Body of pancreas (tissue), 4 donors: ENCODE results near the gene AMBN. TPM values are rescaled to one million over a fixed set of nuclear protein-coding genes. Genes with fewer than 3 reads are reported as not detected.
A peak's percentile ranks its signal among the peaks of the same experiment; 100 is the strongest.

Experiments
- ATAC-seq: fragments of 150-250 bp; one replicate; pipeline ENCODE4 v1.9.1; 2016
- DNase-seq, 4 donors: peaks; one replicate each; pipeline ENCODE4 v3.0.0-alpha.2; 2019
- H3K27ac ChIP-seq, 4 donors: fragments of 200-600 bp; sonication (generic); 1 replicate in 3 of 4; 2 replicates in 1 of 4; pipeline versions ENCODE4 v1.5.1 to v1.6.1; 2016 to 2019; ENCODE audit warnings: mild to moderate bottlenecking in 1 of 4, mixed read lengths in 1 of 4, moderate library complexity in 1 of 4
- H3K27me3 ChIP-seq, 2 donors: fragments of 200-600 bp; sonication (generic); one replicate each; pipeline ENCODE4 v1.6.0; 2016; ENCODE audit warnings: mild to moderate bottlenecking in 1 of 2
- H3K36me3 ChIP-seq, 2 donors: fragments of 200-600 bp; sonication (generic); replicated peaks in 1 of 2; 2 replicates each; pipeline ENCODE4 v1.5.1; 2016; ENCODE audit warnings: low read depth in 2 of 2; ENCODE audit not compliant: insufficient read depth in 1 of 2
- H3K4me1 ChIP-seq: fragments of 200-600 bp; sonication (generic); one replicate; pipeline ENCODE4 v1.6.0; 2016
- H3K4me3 ChIP-seq, 2 donors: fragments of 200-600 bp; sonication (generic); 1 replicate in 1 of 2; 2 replicates in 1 of 2; pipeline ENCODE4 v1.5.1; 2016 to 2019
- H3K9me3 ChIP-seq, 3 donors: fragments of 200-600 bp; sonication (generic); 1 replicate in 2 of 3; 2 replicates in 1 of 3; pipeline ENCODE4 v1.5.1; 2016
- POLR2A ChIP-seq, 3 donors: fragments of 450-650 bp; IDR thresholded peaks; one replicate each; pipeline ENCODE4 v1.6.1; 2016; ENCODE audit warnings: antibody characterized with exemption in 3 of 3, mild to moderate bottlenecking in 2 of 3
- WGBS, 2 donors: methylation state at CpG; one replicate each; pipeline ENCODE4 v1.1.5; 2017; 5-methylcytosine and 5-hydroxymethylcytosine counted together
- intact Hi-C: fragments of 100-400 bp; cut with DNase I; formaldehyde crosslinking; loops from one replicate; pipeline ENCODE4 v1.15.1; 2023
- total RNA-seq, 2 donors: library from RNA; depleted of rRNA; stranded (reverse); fragments of >200 nt; gene quantifications; one replicate each; pipeline ENCODE4 v1.1.0, GENCODE V29; 2016
- TF ChIP-seq, protein P1 (sequence below), 7 experiments: fragments of 450-650 bp in 4 of 7; fragments of 200-600 bp in 3 of 7; sonication (generic) in 3 of 7; IDR thresholded peaks; one replicate each; pipeline ENCODE4 v1.5.1; 2016 to 2019; ENCODE audit warnings: antibody characterized with exemption in 7 of 7

The AMBN gene
- total RNA-seq, 2 donors from 2014 or later = not detected

DNA sequence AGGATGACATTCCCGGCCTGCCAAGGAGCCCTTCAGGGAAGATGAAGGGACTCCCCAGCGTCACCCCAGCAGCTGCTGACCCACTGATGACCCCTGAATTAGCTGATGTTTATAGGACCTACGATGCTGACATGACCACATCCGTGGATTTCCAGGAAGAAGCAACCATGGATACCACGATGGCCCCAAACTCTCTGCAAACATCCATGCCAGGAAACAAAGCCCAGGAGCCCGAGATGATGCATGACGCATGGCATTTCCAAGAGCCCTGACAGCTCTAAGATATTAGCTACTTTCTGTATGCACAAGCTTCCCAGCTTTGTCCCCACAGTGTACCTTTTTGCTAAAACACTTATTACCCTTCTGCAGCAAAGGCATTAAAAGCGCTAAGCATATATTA is 14.4 kb downstream of the AMBN start:
- no peaks in the 10 kb centered on the region for H3K36me3 ChIP-seq
- no peak for DNase-seq
- no peak overlapping the region for H3K27ac ChIP-seq

DNA sequence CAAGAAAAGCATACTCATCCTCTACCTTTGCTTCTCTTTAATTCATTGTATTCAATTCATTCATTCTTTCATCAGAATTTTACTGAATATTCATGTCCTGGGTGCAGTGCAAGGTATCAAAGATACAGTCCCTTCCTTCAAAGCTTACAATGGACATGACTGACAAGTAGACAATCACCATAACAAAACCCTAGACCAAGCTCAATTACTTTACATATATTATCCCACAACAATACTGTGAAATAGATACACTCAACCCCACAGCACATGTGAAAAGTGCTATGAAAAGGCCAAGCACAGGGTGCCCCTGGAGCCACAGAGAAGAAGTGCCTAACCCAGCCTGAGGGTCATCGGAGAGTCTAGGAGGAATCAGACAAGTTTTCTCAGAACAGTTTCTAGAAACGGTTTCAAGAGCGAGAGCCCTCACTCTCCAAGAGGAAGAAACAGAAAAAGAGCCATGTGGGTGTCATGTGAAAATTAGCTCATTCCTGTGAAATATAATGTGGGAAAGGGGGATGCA is 15.3 kb downstream of the AMBN start:
- intact Hi-C loops = no loop called here
- 78 to 80% methylated on average over 3 of the region's 3 CpGs for WGBS, 2 donors
- no peaks in the 10 kb centered on the region for H3K36me3 ChIP-seq

More for the DNA sequence above, 14.4 kb downstream of the AMBN start:
- TF ChIP-seq POLR2A (IDR thresholded peaks at IDR 0.05) = no peak
- Histone ChIP-seq H3K27me3 (no peaks in the 10 kb centered on the region), H3K4me1 (no peaks in the 10 kb centered on the region), H3K9me3 (no peaks in the 10 kb centered on the region), H3K4me3 (no peak overlapping the region)
- intact Hi-C loops = no loop called here
- WGBS, 2 donors = 63 to 74% methylated on average over 6 to 8 of the region's 8 CpGs
- ATAC-seq = no peak

DNA sequence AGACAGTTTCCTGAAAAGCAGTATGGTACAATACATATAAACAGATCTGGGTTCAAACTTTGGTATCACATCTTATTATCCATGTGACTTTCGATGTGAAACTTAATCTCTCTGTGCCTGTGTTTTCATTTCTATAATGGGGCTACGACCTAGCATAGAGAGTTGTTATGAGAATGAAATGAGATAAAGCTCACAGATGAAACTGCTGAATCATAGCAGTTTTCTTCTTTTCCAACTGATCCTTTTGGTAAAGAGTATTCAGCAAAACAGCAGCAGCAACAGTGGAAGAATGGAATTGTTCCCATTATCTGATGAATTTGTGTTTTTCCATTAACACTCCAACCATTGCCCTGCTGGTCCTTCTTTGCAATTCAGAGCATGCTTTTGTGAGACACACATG is 16.3 kb downstream of the AMBN start:
- DNase-seq = no peak
- intact Hi-C loops = no loop called here

More for the DNA sequence above, 15.3 kb downstream of the AMBN start:
- no peak for ATAC-seq
- no peak for DNase-seq
- Histone ChIP-seq H3K9me3 (no peaks in the 10 kb centered on the region), H3K27me3 (no peaks in the 10 kb centered on the region), H3K4me3 (no peak overlapping the region), H3K4me1 (no peaks in the 10 kb centered on the region), H3K27ac (no peak overlapping the region)
- TF ChIP-seq POLR2A (IDR thresholded peaks at IDR 0.05) = no peak
- TF ChIP-seq, protein P1, sequence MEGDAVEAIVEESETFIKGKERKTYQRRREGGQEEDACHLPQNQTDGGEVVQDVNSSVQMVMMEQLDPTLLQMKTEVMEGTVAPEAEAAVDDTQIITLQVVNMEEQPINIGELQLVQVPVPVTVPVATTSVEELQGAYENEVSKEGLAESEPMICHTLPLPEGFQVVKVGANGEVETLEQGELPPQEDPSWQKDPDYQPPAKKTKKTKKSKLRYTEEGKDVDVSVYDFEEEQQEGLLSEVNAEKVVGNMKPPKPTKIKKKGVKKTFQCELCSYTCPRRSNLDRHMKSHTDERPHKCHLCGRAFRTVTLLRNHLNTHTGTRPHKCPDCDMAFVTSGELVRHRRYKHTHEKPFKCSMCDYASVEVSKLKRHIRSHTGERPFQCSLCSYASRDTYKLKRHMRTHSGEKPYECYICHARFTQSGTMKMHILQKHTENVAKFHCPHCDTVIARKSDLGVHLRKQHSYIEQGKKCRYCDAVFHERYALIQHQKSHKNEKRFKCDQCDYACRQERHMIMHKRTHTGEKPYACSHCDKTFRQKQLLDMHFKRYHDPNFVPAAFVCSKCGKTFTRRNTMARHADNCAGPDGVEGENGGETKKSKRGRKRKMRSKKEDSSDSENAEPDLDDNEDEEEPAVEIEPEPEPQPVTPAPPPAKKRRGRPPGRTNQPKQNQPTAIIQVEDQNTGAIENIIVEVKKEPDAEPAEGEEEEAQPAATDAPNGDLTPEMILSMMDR (IDR thresholded peaks at IDR 0.05) = no peak

DNA sequence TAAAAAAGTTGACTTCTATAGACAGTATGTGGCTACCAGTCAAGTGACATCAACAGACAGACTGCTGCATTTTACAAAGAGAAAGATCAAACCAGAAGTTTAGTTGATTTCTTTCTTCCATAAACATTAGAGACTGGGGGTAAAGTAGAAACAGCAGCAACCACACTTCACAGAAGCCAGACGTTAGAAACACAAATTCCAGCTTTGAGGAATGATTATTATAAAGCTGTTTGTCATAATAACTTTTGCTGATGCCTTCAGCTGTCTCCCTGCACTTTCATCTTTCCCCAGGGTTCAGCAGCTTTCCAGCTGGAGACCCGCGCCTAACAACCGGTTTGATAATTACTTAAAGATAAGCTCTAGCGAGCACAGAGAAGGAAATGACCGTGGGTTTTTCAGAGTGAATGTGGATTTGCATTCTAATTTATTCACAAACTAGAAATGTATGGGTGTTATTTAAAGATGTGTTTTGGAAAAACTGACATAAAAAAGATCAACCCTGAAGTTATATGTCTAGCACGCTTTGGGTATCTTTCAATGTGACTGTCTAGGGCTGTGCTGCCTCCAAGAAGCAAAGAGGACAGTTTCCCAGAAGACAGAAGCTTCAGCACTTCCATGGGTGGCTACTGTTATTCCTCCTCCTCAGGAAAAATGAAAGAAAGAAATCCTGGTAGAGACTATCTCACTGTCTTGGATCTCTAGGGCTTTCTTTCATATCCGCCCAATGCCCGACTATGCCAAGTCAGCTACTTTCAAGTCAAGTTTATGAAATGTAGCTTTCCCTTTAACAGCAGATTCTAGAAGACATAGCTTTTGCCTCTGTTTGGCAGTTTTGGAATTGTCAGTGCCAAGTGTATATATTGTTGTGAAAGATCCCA is 21.5 kb downstream of the AMBN start:
- TF ChIP-seq, protein P1 (IDR thresholded peaks at IDR 0.05) = no peak
- no peak for TF ChIP-seq POLR2A (IDR thresholded peaks at IDR 0.05)
- Histone ChIP-seq H3K27me3 (no peaks in the 10 kb centered on the region), H3K4me1 (peaks cover 8% of the 10 kb centered on the region), H3K36me3 (no peaks in the 10 kb centered on the region), H3K9me3 (no peaks in the 10 kb centered on the region), H3K27ac (no peak overlapping the region), H3K4me3 (no peak overlapping the region)
- WGBS, 2 donors = 20 to 23% methylated on average over 9 of the region's 9 CpGs
- ATAC-seq (no peak), DNase-seq (peak in 1 of 4 donors; percentile 11)
- intact Hi-C loops = no loop called here

More for the DNA sequence above, 16.3 kb downstream of the AMBN start:
- no peak for ATAC-seq
- TF ChIP-seq POLR2A (IDR thresholded peaks at IDR 0.05) = no peak
- TF ChIP-seq, protein P1 (IDR thresholded peaks at IDR 0.05) = no peak
- H3K36me3 ChIP-seq = no peaks in the 10 kb centered on the region
- H3K4me1 ChIP-seq = peaks cover 5% of the 10 kb centered on the region
- no peak overlapping the region for H3K27ac ChIP-seq
- no peak overlapping the region for H3K4me3 ChIP-seq
- no peaks in the 10 kb centered on the region for H3K9me3 ChIP-seq
- H3K27me3 ChIP-seq = no peaks in the 10 kb centered on the region
- 60 to 67% methylated on average over 2 of the region's 2 CpGs for WGBS, 2 donors

DNA sequence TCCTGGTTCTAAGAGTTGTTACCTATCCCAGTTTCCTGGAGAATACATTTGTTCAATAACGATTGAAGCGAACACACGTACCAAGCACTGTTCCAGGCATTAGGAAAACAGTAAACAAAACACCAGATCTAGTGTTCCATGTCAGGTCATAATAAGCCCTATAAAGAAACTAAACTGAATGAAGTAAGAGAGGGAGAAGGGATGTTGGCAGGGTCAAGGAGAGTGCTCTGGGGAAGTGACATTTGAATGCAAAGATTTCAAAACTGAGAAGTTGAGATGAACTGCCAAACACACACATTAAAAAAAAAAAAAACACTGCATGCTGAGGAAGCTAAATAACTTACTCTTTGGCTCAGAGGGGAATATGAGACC is 22.1 kb downstream of the AMBN start:
- WGBS, 2 donors = 64 to 72% methylated on average over 3 of the region's 3 CpGs
- Histone ChIP-seq H3K4me1 (peaks cover 8% of the 10 kb centered on the region), H3K27me3 (no peaks in the 10 kb centered on the region), H3K27ac (no peak overlapping the region), H3K36me3 (no peaks in the 10 kb centered on the region), H3K9me3 (no peaks in the 10 kb centered on the region), H3K4me3 (no peak overlapping the region)
- intact Hi-C loops = no loop called here
- TF ChIP-seq, protein P1 (IDR thresholded peaks at IDR 0.05) = no peak
- no peak for TF ChIP-seq POLR2A (IDR thresholded peaks at IDR 0.05)
- no peak for DNase-seq
- no peak for ATAC-seq
